Common myeloid progenitor, CD34-positive (primary cell): ENCODE results near the gene NUP188.
"Not testable (repeated sequence)": the region's sequence is repeated elsewhere in the genome, so short reads cannot be mapped to it uniquely, and the experiment has no call there.

Source experiments
- CTCF ChIA-PET: fragments of 350-600 bp; sonication (Branson Sonifier 250); formaldehyde crosslinking; loops from one replicate; lab custom pipeline; 2021; ENCODE audit warnings: antibody characterized with exemption; lab: Charles Lee
- POLR2A ChIA-PET: fragments of 350-600 bp; sonication (Branson Sonifier 250); formaldehyde crosslinking; loops from one replicate; lab custom pipeline; 2021; ENCODE audit warnings: antibody characterized with exemption; lab: Charles Lee
- DNase-seq, 3 donors: peaks; one replicate each; pipeline versions ENCODE4 v3.0.0 to v3.0.0-alpha.2; 2013
- H3K27ac ChIP-seq, 2 experiments: 1 replicate in 1 of 2; 2 replicates in 1 of 2; pipeline ENCODE4 v1.7.0; 2013; ENCODE audit warnings: inconsistent platforms in 2 of 2, low read length in 2 of 2, mild to moderate bottlenecking in 2 of 2, low read depth in 1 of 2, moderate library complexity in 1 of 2; ENCODE audit not compliant: severe bottlenecking in 2 of 2, insufficient read depth in 1 of 2, poor library complexity in 1 of 2
- H3K27me3 ChIP-seq, 5 experiments: replicated peaks in 2 of 5; 1 replicate in 3 of 5; 2 replicates in 2 of 5; pipeline versions ENCODE4 v1.6.1 to v1.7.0; 2013; ENCODE audit warnings: low read length in 4 of 5, mild to moderate bottlenecking in 2 of 5, moderate library complexity in 2 of 5, inconsistent platforms in 1 of 5; ENCODE audit not compliant: insufficient read depth in 5 of 5, control insufficient read depth in 4 of 5
- H3K36me3 ChIP-seq, 4 experiments: 1 replicate in 2 of 4; 2 replicates in 2 of 4; pipeline versions ENCODE4 v1.6.1 to v1.7.0; 2013; ENCODE audit warnings: low read length in 3 of 4, control low read depth in 1 of 4, mild to moderate bottlenecking in 1 of 4; ENCODE audit not compliant: control insufficient read depth in 4 of 4, insufficient read depth in 4 of 4
- H3K4me1 ChIP-seq, 4 experiments: 1 replicate in 3 of 4; 2 replicates in 1 of 4; pipeline versions ENCODE4 v1.6.1 to v1.7.1; 2013; ENCODE audit warnings: low read length in 3 of 4, mild to moderate bottlenecking in 3 of 4, control low read depth in 1 of 4, inconsistent platforms in 1 of 4, moderate library complexity in 1 of 4; ENCODE audit not compliant: control insufficient read depth in 4 of 4, insufficient read depth in 4 of 4; ENCODE audit errors: control extremely low read depth in 1 of 4
- H3K4me3 ChIP-seq, 7 experiments: 1 replicate in 4 of 7; 2 replicates in 3 of 7; pipeline versions ENCODE4 v1.5.1 to v1.7.0; 2013; ENCODE audit warnings: mild to moderate bottlenecking in 7 of 7, low read length in 6 of 7, moderate library complexity in 6 of 7, inconsistent platforms in 2 of 7, low read depth in 2 of 7, control low read depth in 1 of 7; ENCODE audit not compliant: insufficient read depth in 4 of 7, control insufficient read depth in 1 of 7; ENCODE audit errors: extremely low read depth in 1 of 7
- H3K9me3 ChIP-seq, 5 experiments: 1 replicate in 4 of 5; 2 replicates in 1 of 5; pipeline versions ENCODE4 v1.6.1 to v1.7.1; 2013; ENCODE audit warnings: low read length in 4 of 5, mild to moderate bottlenecking in 2 of 5, inconsistent platforms in 1 of 5, low read depth in 1 of 5, moderate library complexity in 1 of 5; ENCODE audit not compliant: control insufficient read depth in 4 of 5, insufficient read depth in 2 of 5; ENCODE audit errors: control extremely low read depth in 1 of 5
- whole genome bisulfite sequencing: methylation state at CpG from one replicate; pipeline ENCODE4 v1.1.5; 2013; ENCODE audit not compliant: insufficient coverage; 5-methylcytosine and 5-hydroxymethylcytosine counted together

The NUP188 gene

GRCh38 chr9:128998462-128998861, 51.0 kb downstream of the NUP188 start:
- Histone ChIP-seq H3K27me3 (no peaks in the 10 kb centered on the region), H3K27ac (no peak overlapping the region), H3K4me1 (no peaks in the 10 kb centered on the region), H3K36me3 (peaks cover 43 to 91% (median 72%) of the 10 kb centered on the region in 4 experiments), H3K4me3 (no peak overlapping the region), H3K9me3 (no peaks in the 10 kb centered on the region)
- ChIA-PET POLR2A (no interaction called here), CTCF (interaction anchor here (4.6 kb wide), 1 partner anchor 8 kb away, joined by 30 read pairs; no protein-coding TSS in a partner anchor)
- no peak for DNase-seq
- 98% methylated on average over 5 of the region's 6 CpGs for WGBS

DNA sequence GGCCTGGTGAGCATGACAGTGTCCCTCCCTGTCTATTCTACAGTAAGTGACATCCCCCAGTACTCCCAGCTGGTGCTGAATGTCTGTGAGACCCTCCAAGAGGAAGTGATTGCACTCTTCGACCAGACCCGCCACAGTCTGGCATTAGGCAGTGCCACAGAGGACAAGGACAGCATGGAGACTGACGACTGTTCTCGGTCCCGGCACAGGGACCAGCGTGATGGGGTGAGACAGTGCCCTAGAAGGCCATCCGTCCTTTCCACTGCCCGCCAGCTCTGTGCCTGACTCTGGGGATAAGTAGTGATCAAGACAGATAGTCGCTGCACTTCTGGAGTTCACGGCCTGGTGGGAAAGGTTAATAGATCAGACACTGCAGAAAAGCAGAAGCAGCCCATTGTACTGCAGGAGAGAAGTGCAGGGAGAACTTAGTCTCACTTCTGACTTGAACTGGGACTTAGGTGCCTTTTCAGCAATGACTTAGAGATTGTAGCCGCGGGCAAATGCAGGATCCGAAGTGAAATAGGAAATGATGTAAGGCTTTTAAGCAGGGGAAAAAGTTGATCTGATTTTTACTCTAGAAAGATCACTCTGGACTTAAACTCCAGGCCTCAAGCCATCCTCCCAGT, 52.2 kb downstream of the NUP188 start:
- DNase-seq = no peak
- Histone ChIP-seq H3K9me3 (no peaks in the 10 kb centered on the region), H3K36me3 (peaks cover 43 to 84% (median 66%) of the 10 kb centered on the region in 4 experiments), H3K27ac (no peak overlapping the region), H3K4me1 (no peaks in the 10 kb centered on the region), H3K27me3 (no peaks in the 10 kb centered on the region), H3K4me3 (no peak overlapping the region)
- POLR2A ChIA-PET = interaction anchor here (0.6 kb wide), 1 partner anchor 138 kb away, joined by 4 read pairs; no protein-coding TSS in a partner anchor
- WGBS = 95% methylated on average over 10 of the region's 13 CpGs
- CTCF ChIA-PET = interaction anchor here (0.7 kb wide), 1 partner anchor 32 kb away, joined by 3 read pairs; no protein-coding TSS in a partner anchor

DNA sequence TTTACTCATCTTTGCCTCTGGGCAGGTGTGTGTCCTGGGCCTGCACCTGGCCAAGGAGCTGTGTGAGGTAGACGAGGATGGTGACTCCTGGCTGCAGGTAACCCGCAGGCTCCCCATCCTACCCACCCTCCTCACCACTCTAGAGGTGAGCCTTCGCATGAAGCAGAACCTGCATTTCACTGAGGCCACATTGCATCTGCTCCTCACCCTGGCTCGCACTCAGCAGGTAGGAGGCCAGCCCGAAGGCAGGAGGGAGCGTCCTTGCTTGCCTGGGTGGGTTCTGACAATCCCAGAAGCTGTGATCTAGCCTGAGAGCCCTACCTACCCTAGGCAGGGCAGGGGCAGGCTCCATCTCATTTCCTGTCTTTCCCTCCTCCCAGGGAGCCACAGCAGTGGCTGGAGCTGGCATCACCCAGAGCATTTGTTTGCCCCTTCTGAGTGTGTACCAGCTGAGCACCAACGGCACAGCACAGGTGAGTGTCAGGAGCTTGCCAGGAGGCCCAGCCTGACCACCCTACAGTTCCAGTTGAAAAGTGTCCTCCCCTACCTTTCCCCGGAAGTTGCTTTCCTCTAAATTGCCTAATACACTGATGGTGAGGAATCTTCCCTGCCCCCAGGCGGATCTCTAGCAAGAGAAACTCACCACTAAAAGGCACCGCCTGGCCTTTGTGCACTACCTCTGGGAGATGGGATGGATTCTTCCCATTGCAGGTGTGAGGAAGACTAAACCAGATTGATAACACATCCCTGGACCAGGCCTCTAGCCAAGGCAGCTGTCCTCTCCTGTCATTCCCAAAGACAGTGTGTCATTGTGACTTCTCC, 54.2 kb downstream of the NUP188 start:
- H3K9me3 ChIP-seq = no peaks in the 10 kb centered on the region
- DNase-seq = no peak
- H3K27me3 ChIP-seq = no peaks in the 10 kb centered on the region
- 94% methylated on average over 8 of the region's 10 CpGs for WGBS
- H3K27ac ChIP-seq = no peak overlapping the region
- CTCF ChIA-PET = interaction anchor here (1.0 to 1.2 kb wide), 2 partner anchors 11 to 12 kb away, joined by 4 read pairs; no protein-coding TSS in a partner anchor
- peaks cover 38 to 84% (median 67%) of the 10 kb centered on the region in 4 experiments for H3K36me3 ChIP-seq
- POLR2A ChIA-PET = no interaction called here
- H3K4me3 ChIP-seq = no peak overlapping the region
- H3K4me1 ChIP-seq = no peaks in the 10 kb centered on the region

DNA sequence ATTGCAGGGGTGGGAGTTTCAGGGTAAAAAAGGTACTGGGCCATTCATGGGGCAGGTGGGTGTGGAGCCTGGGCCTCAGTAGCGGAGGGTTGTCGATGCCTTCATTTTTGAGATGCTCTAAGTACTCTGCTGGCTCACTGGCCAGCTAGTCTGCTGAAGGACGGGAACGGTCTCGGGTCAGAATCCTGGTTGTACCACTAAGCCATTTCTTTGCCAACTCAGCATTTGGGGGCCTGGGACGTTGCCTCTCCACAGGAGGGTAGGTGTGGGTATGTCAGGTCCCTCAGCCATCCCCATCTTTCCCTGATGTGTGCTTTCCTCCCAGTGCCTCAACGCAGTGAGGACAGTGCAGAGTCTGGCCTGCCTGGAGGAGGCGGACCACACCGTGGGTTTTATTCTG, 55.5 kb downstream of the NUP188 start:
- Histone ChIP-seq H3K36me3 (peaks cover 32 to 85% (median 68%) of the 10 kb centered on the region in 4 experiments), H3K4me1 (no peaks in the 10 kb centered on the region), H3K9me3 (no peaks in the 10 kb centered on the region), H3K4me3 (no peak overlapping the region), H3K27ac (no peak overlapping the region), H3K27me3 (no peaks in the 10 kb centered on the region)
- ChIA-PET POLR2A (no interaction called here), CTCF (interaction anchor here (1.2 to 5.8 kb wide), 3 partner anchors 7 to 10 kb away, joined by 4 to 30 read pairs (median 4); no protein-coding TSS in a partner anchor)
- DNase-seq = no peak
- WGBS = 99% methylated on average over 9 of the region's 9 CpGs

GRCh38 chr9:129004173-129004572, 56.7 kb downstream of the NUP188 start:
- not testable (repeated sequence) for DNase-seq, H3K4me1 ChIP-seq, H3K27ac ChIP-seq, H3K27me3 ChIP-seq, H3K9me3 ChIP-seq, H3K4me3 ChIP-seq
- ChIA-PET POLR2A (interaction anchor here (0.7 kb wide), 1 partner anchor 728 kb away, joined by 6 read pairs; the partner anchor contains the start of genes GOLGA2 and SWI5), CTCF (interaction anchor here (0.7 to 5.8 kb wide), 4 partner anchors 8 to 66 kb away, joined by 3 to 30 read pairs (median 4); no protein-coding TSS in a partner anchor)
- no CpG with 5 or more reads among the region's 6 CpGs for WGBS
- peaks cover 24 to 87% (median 67%) of the 10 kb centered on the region in 4 experiments for H3K36me3 ChIP-seq

DNA sequence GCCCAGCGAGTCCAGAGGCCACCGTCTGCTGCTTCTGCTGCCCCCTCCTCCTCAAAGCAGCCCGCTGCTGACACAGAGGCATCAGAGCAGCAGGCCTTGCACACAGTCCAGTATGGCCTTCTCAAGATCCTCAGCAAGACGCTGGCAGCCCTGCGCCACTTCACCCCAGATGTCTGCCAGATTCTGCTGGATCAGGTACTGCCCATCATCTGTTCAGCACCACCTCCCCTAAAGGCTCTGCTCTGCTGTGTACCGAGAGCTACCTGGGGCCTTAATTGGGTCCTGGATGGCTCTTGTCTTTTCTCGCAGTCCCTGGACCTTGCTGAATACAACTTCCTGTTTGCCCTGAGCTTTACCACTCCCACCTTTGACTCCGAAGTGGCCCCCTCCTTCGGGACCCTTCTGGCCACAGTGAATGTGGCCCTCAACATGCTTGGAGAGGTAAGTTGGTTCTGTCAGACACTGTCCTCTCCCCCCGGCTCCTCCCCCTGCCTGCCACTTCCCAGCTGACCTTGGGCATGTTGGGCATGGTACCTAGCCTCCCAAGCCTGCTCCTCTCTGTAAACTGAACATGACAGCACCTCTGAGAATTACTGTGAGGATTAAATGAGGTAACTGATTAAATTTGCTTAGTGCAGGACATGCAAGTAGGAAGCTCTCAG, 58.0 kb downstream of the NUP188 start:
- CTCF ChIA-PET = interaction anchor here (0.6 to 5.8 kb wide), 14 partner anchors 8 to 507 kb away, joined by 3 to 30 read pairs (median 4); no protein-coding TSS in a partner anchor
- POLR2A ChIA-PET = no interaction called here
- no peak for DNase-seq
- Histone ChIP-seq H3K27me3 (no peaks in the 10 kb centered on the region), H3K36me3 (peaks cover 15 to 83% (median 58%) of the 10 kb centered on the region in 4 experiments), H3K27ac (no peak overlapping the region), H3K4me3 (no peak overlapping the region), H3K9me3 (no peaks in the 10 kb centered on the region), H3K4me1 (no peaks in the 10 kb centered on the region)
- WGBS = 98% methylated on average over 6 of the region's 10 CpGs
